Epithelial cell of esophagus (primary cell): ENCODE measurements around the gene ATRIP.

ENCODE experiments used
- DNase-seq: peaks from one replicate; pipeline ENCODE4 v3.0.0; 2010; ENCODE audit warnings: low read depth
- H3K4me3 ChIP-seq: 2 replicates; pipeline ENCODE4 v1.5.1; 2011; ENCODE audit warnings: mild to moderate bottlenecking, low read length, control low read depth
- CTCF ChIP-seq: IDR thresholded peaks from 2 replicates; pipeline ENCODE4 v1.5.1; 2011; ENCODE audit warnings: low read depth, mild to moderate bottlenecking, low read length, control low read depth, inconsistent platforms; ENCODE audit not compliant: insufficient read depth; ENCODE audit errors: missing control alignments

Gene ATRIP

GRCh38 chr3:48466386-48467109, 20.0 kb downstream of the ATRIP start:
- TF ChIP-seq CTCF = no peak
- peak overlapping the region; percentile 63 for H3K4me3 ChIP-seq
- DNase-seq = peak; percentile 32

- peak overlapping the region; percentile 63 for H3K4me3 ChIP-seq
- no peak for DNase-seq
- TF ChIP-seq CTCF = no peak
Observed at GRCh38 chr3:48467110-48467454, 20.5 kb downstream of the ATRIP start.

- no peak for TF ChIP-seq CTCF
- DNase-seq = no peak
- H3K4me3 ChIP-seq = no peak overlapping the region
Observed at GRCh38 chr3:48467473-48468267, 21.1 kb downstream of the ATRIP start.

- DNase-seq = no peak
- no peak for TF ChIP-seq CTCF
- no peak overlapping the region for H3K4me3 ChIP-seq
Observed at GRCh38 chr3:48468329-48468731, 21.8 kb downstream of the ATRIP start.

DNA sequence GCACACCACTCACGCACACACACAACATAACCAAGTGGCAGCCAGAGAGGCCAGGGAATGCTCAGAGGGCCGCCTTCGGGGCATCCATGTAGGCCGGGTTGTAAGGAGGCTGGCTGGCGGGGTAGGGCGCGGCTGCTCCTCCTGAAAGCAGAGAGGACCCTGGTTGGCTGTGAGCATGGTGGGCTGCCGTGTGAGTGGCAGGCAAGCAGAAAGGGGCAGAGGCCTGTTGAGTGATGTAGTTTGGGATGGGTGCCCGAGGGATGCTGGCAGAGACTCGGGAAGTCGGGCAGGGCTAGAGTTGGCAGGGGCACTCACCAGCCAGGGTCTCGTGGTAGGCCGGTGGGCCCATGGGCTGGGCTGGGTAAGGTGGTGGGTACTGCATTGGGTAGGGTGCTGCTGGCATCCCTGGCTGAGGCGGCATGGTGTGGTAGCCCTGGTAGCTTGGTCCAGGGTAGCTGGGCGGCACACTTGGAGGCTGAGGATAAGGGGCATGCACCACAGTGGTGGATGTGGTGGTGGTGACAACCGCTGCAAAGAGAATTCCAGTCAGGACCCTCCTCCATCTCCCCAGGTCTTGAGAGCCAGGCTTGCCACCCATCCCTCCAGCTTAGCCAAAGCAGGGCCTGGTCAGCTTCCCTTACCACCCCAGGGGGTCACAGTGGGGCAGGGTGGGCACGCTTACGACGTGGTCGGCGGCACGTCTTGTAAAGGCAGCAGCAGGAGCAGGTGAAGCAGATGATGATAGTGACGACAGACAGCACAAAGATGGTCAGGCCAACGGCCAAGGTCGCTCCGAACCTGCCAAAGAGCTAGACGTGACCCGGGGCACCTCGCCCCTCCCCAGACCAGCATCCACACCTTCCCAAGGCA, 22.7 kb downstream of the ATRIP start:
- TF ChIP-seq CTCF = no peak
- no peak overlapping the region for H3K4me3 ChIP-seq
- no peak for DNase-seq

- TF ChIP-seq CTCF = no peak
- H3K4me3 ChIP-seq = no peak overlapping the region
- no peak for DNase-seq
Observed at GRCh38 chr3:48470286-48470685, 23.7 kb downstream of the ATRIP start.
